ENCODE data around the gene HES2.

HES2 gene

DNA sequence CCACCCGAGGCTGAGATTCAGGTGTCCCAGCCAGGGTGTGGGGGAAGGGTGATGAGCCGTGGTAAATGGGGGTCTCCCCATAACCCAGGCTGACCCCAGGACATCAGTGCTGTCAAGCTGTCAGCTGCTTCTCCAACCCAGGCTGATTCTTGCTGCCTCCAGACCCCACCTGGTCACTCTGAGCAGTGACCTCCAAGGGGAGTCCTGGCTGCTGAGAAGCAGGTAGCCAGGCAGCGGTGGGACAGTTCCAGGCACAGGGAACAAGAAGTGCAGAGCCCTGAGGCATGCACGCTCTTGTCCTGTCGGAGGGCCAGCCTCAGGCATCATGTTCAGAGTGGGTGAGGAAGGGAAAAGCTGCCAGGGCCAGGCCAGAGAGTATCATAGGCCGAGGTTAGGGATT is 5.9 kb upstream of the HES2 start:
- Histone ChIP-seq H3K4me1 (peaks cover 68% of the 10 kb centered on the region), H3K9me3 (no peaks in the 10 kb centered on the region), H3K4me3 (peak overlapping the region; percentile 58), H4K20me1 (peaks cover 40% of the 10 kb centered on the region), H3K27me3 (peaks cover 74% of the 10 kb centered on the region), H3K9ac (no peak overlapping the region; the same call in 1 of the 2 replicates), H3K27ac (no peak overlapping the region), H3K36me3 (no peaks in the 10 kb centered on the region), H3K4me2 (peak overlapping the region; percentile 92)
- TF ChIP-seq Cebpa-rat (IDR thresholded peaks at IDR 0.05): no peak

DNA sequence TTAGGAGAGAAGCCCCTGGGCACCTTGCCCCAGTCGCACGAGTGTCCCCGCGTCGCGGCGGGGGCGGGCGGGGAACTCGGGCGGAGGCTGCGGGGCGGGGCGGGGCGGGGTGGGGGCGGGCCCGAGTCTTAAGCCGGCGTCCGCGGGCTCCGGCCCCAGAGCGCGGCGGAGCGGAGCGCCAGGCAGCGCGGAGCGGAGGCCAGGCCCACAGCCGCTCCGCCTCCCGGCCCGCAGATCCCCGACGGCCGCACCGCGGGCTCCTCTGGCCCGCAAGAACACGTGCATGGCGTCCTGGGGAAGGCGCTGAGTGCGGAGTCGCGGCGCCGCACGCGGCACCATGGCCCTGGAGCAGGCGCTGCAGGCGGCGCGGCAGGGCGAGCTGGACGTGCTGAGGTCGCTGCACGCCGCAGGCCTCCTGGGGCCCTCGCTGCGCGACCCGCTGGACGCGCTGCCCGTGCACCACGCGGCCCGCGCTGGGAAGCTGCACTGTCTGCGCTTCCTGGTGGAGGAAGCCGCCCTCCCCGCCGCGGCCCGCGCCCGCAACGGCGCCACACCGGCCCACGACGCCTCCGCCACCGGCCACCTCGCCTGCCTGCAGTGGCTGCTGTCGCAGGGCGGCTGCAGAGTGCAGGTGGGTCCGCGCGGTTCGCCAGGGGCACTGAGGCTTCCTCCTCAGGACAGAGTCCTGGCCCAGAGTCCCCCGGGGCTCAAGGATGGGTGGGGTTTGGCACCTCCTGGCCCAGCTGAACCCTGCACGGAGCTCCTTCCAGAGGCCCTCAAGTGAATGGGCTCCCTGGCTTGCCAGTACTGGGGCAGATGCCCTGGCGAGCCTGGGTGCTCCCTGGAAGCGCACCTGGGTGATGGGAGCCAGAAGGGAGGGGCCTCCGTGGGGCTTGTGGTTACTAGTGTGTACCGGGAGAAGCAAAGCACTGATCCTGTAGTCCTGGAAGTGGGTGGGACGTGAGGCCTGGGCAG is 5.2 kb upstream of the HES2 start, which contains the start of gene ESPN:
TSS of gene ESPN (plus strand) at position 158 of the 975 bp plus-strand sequence. CDS start at position 338, 180 bp downstream.
- H3K27me3 ChIP-seq: peaks cover 78% of the 10 kb centered on the region
- H3K4me2 ChIP-seq: peak within 1 kb of the TSS; percentile 92
- no peak within 1 kb of the TSS for H3K27ac ChIP-seq
- H3K4me3 ChIP-seq: peak within 1 kb of the TSS; percentile 58
- no peaks in the 10 kb centered on the region for H3K9me3 ChIP-seq
- H3K36me3 ChIP-seq: no peaks in the 10 kb centered on the region
- no peak for TF ChIP-seq Cebpa-rat (IDR thresholded peaks at IDR 0.05)
- peaks cover 76% of the 10 kb centered on the region for H3K4me1 ChIP-seq
- H3K9ac ChIP-seq: no peak within 1 kb of the TSS; the same call in 1 of the 2 replicates
- peaks cover 40% of the 10 kb centered on the region for H4K20me1 ChIP-seq

DNA sequence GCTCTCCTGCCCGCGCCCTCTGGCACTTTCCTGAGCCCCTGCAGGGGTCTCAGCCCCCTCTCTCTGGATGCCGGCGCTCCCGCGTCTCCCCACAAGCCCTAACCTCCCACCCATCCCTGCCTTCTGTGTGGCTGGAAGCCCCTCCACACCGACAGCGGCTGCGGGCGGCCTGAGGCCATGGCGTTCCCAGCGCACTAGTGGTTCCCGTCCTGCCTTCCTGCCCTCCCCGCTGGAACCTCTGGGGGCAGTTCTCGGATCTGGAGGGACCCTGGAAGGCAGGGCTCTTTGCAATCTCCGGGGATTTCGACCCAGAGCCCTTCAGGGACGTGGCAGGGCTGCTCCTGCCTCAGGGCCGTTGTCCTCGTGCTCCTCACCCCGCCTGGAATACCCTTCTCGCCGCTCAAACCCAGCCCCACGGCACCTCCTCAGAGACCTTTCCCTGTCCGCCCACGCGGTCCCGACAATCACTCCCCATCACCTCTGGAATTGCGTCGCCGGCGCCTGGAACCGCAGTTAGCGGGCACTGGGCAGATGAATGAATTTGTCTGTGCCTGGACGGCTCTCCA is 4.4 kb upstream of the HES2 start:
- Histone ChIP-seq H3K36me3 (no peaks in the 10 kb centered on the region), H3K4me1 (peaks cover 79% of the 10 kb centered on the region), H4K20me1 (peaks cover 42% of the 10 kb centered on the region), H3K4me2 (peak overlapping the region; percentile 92), H3K9me3 (no peaks in the 10 kb centered on the region), H3K27ac (no peak overlapping the region), H3K27me3 (peaks cover 86% of the 10 kb centered on the region), H3K9ac (no peak overlapping the region), H3K4me3 (peak overlapping the region; percentile 56)
- TF ChIP-seq Cebpa-rat (IDR thresholded peaks at IDR 0.05): no peak

GRCh38 chr1:6423321-6423999 is 3.7 kb upstream of the HES2 start:
- H3K27me3 ChIP-seq: peaks cover 92% of the 10 kb centered on the region
- no peaks in the 10 kb centered on the region for H3K9me3 ChIP-seq
- peak overlapping the region; percentile 92 for H3K4me2 ChIP-seq
- peak overlapping the region; percentile 56 for H3K4me3 ChIP-seq
- H3K9ac ChIP-seq: no peak overlapping the region
- TF ChIP-seq Cebpa-rat (IDR thresholded peaks at IDR 0.05): no peak
- peaks cover 86% of the 10 kb centered on the region for H3K4me1 ChIP-seq
- H4K20me1 ChIP-seq: peaks cover 48% of the 10 kb centered on the region
- no peaks in the 10 kb centered on the region for H3K36me3 ChIP-seq
- no peak overlapping the region for H3K27ac ChIP-seq

DNA sequence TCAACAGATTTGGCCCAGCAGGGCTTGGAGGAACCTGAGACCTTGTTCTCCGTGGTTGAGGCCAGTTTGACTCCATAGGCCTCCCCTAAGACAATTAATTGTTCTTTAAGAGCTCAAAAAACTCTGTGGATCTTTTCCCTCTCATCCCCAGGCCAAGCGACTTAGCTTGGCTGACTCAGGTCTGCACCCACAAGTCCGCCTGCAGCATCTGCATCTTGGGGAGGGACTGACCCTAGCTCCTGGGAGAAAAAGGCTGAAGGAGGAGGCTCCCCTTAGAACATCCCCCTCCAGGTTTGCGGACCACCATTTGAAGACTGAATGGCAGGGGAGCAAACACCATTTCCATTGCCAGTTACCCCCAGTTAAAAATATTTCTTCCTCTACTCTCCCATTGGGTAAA is 1.5 kb upstream of the HES2 start:
- H3K36me3 ChIP-seq: no peaks in the 10 kb centered on the region
- no peak for TF ChIP-seq Cebpa-rat (IDR thresholded peaks at IDR 0.05)
- H3K9ac ChIP-seq: no peak overlapping the region
- peaks cover 44% of the 10 kb centered on the region for H4K20me1 ChIP-seq
- H3K27me3 ChIP-seq: peaks cover 99% of the 10 kb centered on the region
- no peak overlapping the region for H3K4me3 ChIP-seq
- H3K4me2 ChIP-seq: peak overlapping the region; percentile 99
- H3K27ac ChIP-seq: no peak overlapping the region
- peaks cover 77% of the 10 kb centered on the region for H3K4me1 ChIP-seq
- no peaks in the 10 kb centered on the region for H3K9me3 ChIP-seq

GRCh38 chr1:6420454-6421042 is 829 bp upstream of the HES2 start:
- Histone ChIP-seq H3K4me2 (peak overlapping the region; percentile 99), H3K9ac (peak overlapping the region; percentile 64; the same call in 1 of the 2 replicates), H3K4me3 (peak overlapping the region; percentile 69), H3K27ac (peak overlapping the region; percentile 65), H3K4me1 (peaks cover 70% of the 10 kb centered on the region), H3K9me3 (no peaks in the 10 kb centered on the region), H3K27me3 (peaks cover 99% of the 10 kb centered on the region), H3K36me3 (no peaks in the 10 kb centered on the region), H4K20me1 (peaks cover 37% of the 10 kb centered on the region)
- TF ChIP-seq Cebpa-rat (IDR thresholded peaks at IDR 0.05): no peak

- peak overlapping the region; percentile 69 for H3K4me3 ChIP-seq
These were observed 319 bp downstream of the HES2 start for GRCh38 chr1:6419397-6419803.

GRCh38 chr1:6418668-6419396 is 887 bp downstream of the HES2 start:
- H3K4me2 ChIP-seq: peak overlapping the region; percentile 99
- H3K9me3 ChIP-seq: no peaks in the 10 kb centered on the region
- H3K27ac ChIP-seq: no peak overlapping the region
- peak overlapping the region; percentile 69 for H3K4me3 ChIP-seq
- TF ChIP-seq Cebpa-rat (IDR thresholded peaks at IDR 0.05): no peak
- H3K27me3 ChIP-seq: peaks cover 86% of the 10 kb centered on the region
- H4K20me1 ChIP-seq: peaks cover 28% of the 10 kb centered on the region
- peaks cover 60% of the 10 kb centered on the region for H3K4me1 ChIP-seq
- no peaks in the 10 kb centered on the region for H3K36me3 ChIP-seq
- H3K9ac ChIP-seq: peak overlapping the region; percentile 64; the same call in 1 of the 2 replicates

More at GRCh38 chr1:6419397-6419803, 319 bp downstream of the HES2 start:
- peaks cover 92% of the 10 kb centered on the region for H3K27me3 ChIP-seq
- peaks cover 33% of the 10 kb centered on the region for H4K20me1 ChIP-seq
- no peaks in the 10 kb centered on the region for H3K9me3 ChIP-seq
- no peak for TF ChIP-seq Cebpa-rat (IDR thresholded peaks at IDR 0.05)
- peaks cover 65% of the 10 kb centered on the region for H3K4me1 ChIP-seq
- peak overlapping the region; percentile 99 for H3K4me2 ChIP-seq
- no peaks in the 10 kb centered on the region for H3K36me3 ChIP-seq
- H3K27ac ChIP-seq: no peak overlapping the region
- H3K9ac ChIP-seq: peak overlapping the region; percentile 64; the same call in 1 of the 2 replicates

Data from BLaER1 (cell line).